Kidney (tissue), 14 donors: ENCODE data around the gene ERAL1. TPM values are rescaled to one million over a fixed set of nuclear protein-coding genes. Genes with fewer than 3 reads are reported as not detected.

Source experiments
- DNase-seq, 5 donors: peaks; one replicate each; pipeline ENCODE4 v3.0.0-alpha.2; 2013 to 2020
- FAIRE-seq: peaks from 2 replicates; lab custom pipeline; 2012; peaks lifted over from hg19 to GRCh38; lab: Jason Lieb, UNC
- H3K27ac ChIP-seq, 2 donors: one replicate each; pipeline ENCODE4 v1.7.0; 2013; ENCODE audit warnings: low read depth in 2 of 2, low read length in 2 of 2, inconsistent platforms in 1 of 2
- H3K27me3 ChIP-seq: one replicate; pipeline ENCODE4 v1.7.1; 2013; ENCODE audit warnings: low read length, inconsistent platforms; ENCODE audit not compliant: control insufficient read depth, insufficient read depth
- H3K36me3 ChIP-seq, 3 donors: one replicate each; pipeline versions ENCODE4 v1.7.0 to v1.7.1; 2013; ENCODE audit warnings: low read length in 3 of 3, control low read depth in 1 of 3, inconsistent platforms in 1 of 3; ENCODE audit not compliant: insufficient read depth in 3 of 3, control insufficient read depth in 2 of 3
- H3K4me1 ChIP-seq, 3 donors: one replicate each; pipeline versions ENCODE4 v1.7.0 to v1.7.1; 2013; ENCODE audit warnings: low read length in 3 of 3, inconsistent platforms in 1 of 3, low read depth in 1 of 3; ENCODE audit not compliant: control insufficient read depth in 2 of 3, insufficient read depth in 2 of 3
- H3K4me3 ChIP-seq, 3 donors: one replicate each; pipeline versions ENCODE4 v1.7.0 to v1.8.1; 2013; ENCODE audit warnings: low read length in 3 of 3, control low read depth in 1 of 3, inconsistent platforms in 1 of 3
- H3K9ac ChIP-seq, 3 donors: one replicate each; pipeline versions ENCODE4 v1.7.0 to v1.7.1; 2013; ENCODE audit warnings: low read length in 3 of 3, control low read depth in 1 of 3, inconsistent platforms in 1 of 3
- H3K9me3 ChIP-seq, 3 donors: one replicate each; pipeline versions ENCODE4 v1.7.0 to v1.7.1; 2013; ENCODE audit warnings: low read length in 3 of 3, control low read depth in 1 of 3, inconsistent platforms in 1 of 3; ENCODE audit not compliant: control insufficient read depth in 2 of 3, insufficient read depth in 1 of 3
- intact Hi-C: fragments of 100-400 bp; cut with DNase I; formaldehyde crosslinking; loops from one replicate; pipeline ENCODE4 v1.11.1; 2022
- polyA plus RNA-seq: library from polyadenylated mRNA; stranded (reverse); fragments of 350-450 nt; fragmentation: Illumina TruSeq; extraction: RNeasy Lipid Tissue Mini Kit (QIAGEN cat#74804); gene quantifications from one replicate; pipeline ENCODE4 v1.2.3, GENCODE V29; 2014; ENCODE audit warnings: low read depth, low replicate concordance; ENCODE audit not compliant: insufficient read depth
- total RNA-seq: library from RNA; stranded (reverse); fragmentation: NEBNext Ultra II Directional; extraction: Animal tissue kit (Norgen Biotek cat#: 25700); gene quantifications from one replicate; pipeline ENCODE4 v1.2.1, GENCODE V29; 2021
- TF ChIP-seq, protein P1 (sequence below): IDR thresholded peaks from 3 replicates; pipeline ENCODE4 v1.5.1; 2012; ENCODE audit warnings: mild to moderate bottlenecking, moderate library complexity, borderline replicate concordance; ENCODE audit not compliant: insufficient read depth; ENCODE audit errors: extremely low read depth
- donor health status: control.
- donor health status: control.
- donor health status: control.
- donor health status: control.
- donor health status: control.
- donor health status: DM: yes; HTN: yes; CAD: no.
- donor health status: Normal renal cell carcinoma (clear cell type).

The ERAL1 gene
- total and polyA plus RNA-seq, 2 donors from 2014 or later = 29.5 to 71.6 TPM

DNA sequence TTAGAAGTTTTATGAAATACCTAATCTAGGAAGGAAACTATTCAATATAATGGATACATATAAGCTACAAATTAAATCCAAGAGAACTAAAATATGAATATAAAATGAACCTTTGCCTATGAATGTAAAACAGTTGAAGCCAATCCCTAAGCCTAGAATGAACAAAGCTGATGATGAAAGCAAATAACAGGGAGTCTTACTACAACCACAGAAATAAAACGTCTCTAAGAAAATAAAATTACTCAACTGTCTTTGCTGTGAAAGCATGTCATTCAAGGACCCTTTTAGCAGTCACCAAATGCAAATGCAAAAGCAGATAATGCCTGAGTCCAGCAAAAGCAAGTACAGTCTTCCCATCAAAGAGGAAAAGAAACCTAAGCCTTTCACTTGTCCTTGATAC lies 35.2 kb upstream of the ERAL1 start:
- H3K4me1 ChIP-seq = no peaks in the 10 kb centered on the region
- no peaks in the 10 kb centered on the region for H3K36me3 ChIP-seq
- H3K9me3 ChIP-seq = no peaks in the 10 kb centered on the region
- no peak overlapping the region for H3K9ac ChIP-seq
- H3K4me3 ChIP-seq = no peak overlapping the region
- FAIRE-seq (no peak), DNase-seq (no peak)
- H3K27me3 ChIP-seq = no peaks in the 10 kb centered on the region
- no peak overlapping the region for H3K27ac ChIP-seq
- TF ChIP-seq, protein P1, sequence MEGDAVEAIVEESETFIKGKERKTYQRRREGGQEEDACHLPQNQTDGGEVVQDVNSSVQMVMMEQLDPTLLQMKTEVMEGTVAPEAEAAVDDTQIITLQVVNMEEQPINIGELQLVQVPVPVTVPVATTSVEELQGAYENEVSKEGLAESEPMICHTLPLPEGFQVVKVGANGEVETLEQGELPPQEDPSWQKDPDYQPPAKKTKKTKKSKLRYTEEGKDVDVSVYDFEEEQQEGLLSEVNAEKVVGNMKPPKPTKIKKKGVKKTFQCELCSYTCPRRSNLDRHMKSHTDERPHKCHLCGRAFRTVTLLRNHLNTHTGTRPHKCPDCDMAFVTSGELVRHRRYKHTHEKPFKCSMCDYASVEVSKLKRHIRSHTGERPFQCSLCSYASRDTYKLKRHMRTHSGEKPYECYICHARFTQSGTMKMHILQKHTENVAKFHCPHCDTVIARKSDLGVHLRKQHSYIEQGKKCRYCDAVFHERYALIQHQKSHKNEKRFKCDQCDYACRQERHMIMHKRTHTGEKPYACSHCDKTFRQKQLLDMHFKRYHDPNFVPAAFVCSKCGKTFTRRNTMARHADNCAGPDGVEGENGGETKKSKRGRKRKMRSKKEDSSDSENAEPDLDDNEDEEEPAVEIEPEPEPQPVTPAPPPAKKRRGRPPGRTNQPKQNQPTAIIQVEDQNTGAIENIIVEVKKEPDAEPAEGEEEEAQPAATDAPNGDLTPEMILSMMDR = no peak
- intact Hi-C loops = no loop called here

GRCh38 chr17:28827672-28828071 lies 27.1 kb upstream of the ERAL1 start:
- TF ChIP-seq, protein P1 = no peak
- H3K4me3 ChIP-seq = no peak overlapping the region
- FAIRE-seq = no peak
- H3K27ac ChIP-seq = no peak overlapping the region
- no peaks in the 10 kb centered on the region for H3K4me1 ChIP-seq
- H3K9ac ChIP-seq = no peak overlapping the region
- H3K9me3 ChIP-seq = no peaks in the 10 kb centered on the region
- no peaks in the 10 kb centered on the region for H3K36me3 ChIP-seq
- intact Hi-C loops = no loop called here
- no peaks in the 10 kb centered on the region for H3K27me3 ChIP-seq
- no peak for DNase-seq

DNA sequence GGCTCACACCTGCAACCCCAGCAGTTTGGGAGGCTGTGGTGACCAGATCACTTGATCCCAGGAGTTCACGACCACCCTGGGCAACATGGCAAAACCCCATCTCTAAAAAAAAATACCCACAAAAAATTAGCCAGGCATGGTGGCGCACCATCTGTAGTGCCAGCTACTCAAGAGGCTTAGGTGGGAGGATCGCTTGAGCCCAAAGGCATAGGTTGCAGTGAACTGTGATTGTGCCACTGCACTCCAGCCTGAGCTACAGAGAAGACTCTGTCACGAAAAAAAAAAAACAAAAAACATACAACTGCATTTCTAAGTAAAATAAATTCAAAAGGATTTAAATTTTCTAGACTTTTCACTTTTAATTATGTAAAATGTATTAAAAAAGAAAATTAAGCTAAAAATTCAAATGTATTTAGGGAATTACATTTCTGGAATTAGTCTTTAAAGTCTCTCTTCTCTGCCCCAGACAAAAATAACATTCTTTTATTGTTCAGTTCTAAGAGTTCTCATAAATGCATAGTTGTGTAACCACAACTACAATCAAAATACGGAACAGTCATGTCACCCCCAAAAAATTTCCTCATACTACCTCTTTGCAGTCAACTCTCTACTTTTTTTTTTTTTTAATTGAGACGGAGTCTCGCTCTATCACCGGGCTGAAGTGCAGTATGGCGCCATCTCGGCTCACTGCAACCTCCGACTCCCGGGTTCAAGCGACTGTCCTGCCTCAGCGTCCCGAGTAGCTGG lies 26.3 kb upstream of the ERAL1 start:
- intact Hi-C loops = no loop called here
- FAIRE-seq (no peak), DNase-seq (peak in 1 of 5 donors; percentile 26)
- H3K4me1 ChIP-seq = no peaks in the 10 kb centered on the region
- TF ChIP-seq, protein P1 = no peak
- no peaks in the 10 kb centered on the region for H3K9me3 ChIP-seq
- H3K27ac ChIP-seq = no peak overlapping the region
- H3K27me3 ChIP-seq = no peaks in the 10 kb centered on the region
- H3K4me3 ChIP-seq = no peak overlapping the region
- no peaks in the 10 kb centered on the region for H3K36me3 ChIP-seq
- no peak overlapping the region for H3K9ac ChIP-seq
